Endothelial cell of umbilical vein (primary cell): ENCODE results near the gene RAB20.

ENCODE experiments used
- JUN ChIP-seq: IDR thresholded peaks from 2 replicates; pipeline ENCODE4 v1.6.1; 2011; ENCODE audit warnings: borderline replicate concordance, low read depth; ENCODE audit not compliant: insufficient read length, insufficient read depth
- POLR2A ChIP-seq: IDR thresholded peaks from 2 replicates; pipeline ENCODE4 v1.6.1; 2012; ENCODE audit warnings: low read depth, mild to moderate bottlenecking, control low read depth, low read length

DNA sequence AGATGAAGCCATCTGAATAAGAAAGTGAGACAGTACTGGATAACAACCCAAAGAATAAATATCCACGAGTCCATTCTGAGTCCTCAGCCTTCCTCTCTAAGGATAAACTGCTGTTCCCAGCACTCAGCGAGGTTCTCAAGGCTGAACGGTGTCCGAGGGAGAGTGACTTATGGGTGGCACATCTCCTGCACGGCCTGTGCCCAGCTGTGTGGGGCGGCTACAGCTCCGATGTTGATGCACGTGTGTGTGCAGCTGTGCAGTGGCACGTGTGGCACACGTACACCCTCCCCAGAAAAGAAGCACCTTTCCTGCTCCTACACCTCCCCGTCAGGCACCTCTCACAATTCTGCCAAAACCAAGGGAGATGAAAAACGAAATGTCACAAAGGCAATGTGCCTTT, 45.0 kb downstream of the RAB20 start:
- TF ChIP-seq POLR2A (no peak), JUN (no peak)
